GM12891 (cell line): ENCODE measurements around the gene ASAP3.

Source experiments
- DNase-seq: peaks from one replicate; pipeline ENCODE4 v3.0.0; 2011; ENCODE audit warnings: low spot score; ENCODE audit not compliant: insufficient read length
- FAIRE-seq: peaks from 2 replicates; lab custom pipeline; 2011; peaks lifted over from hg19 to GRCh38; lab: Jason Lieb, UNC
- PAX5 ChIP-seq: IDR thresholded peaks from 2 replicates; pipeline ENCODE4 v1.6.1; 2011; ENCODE audit warnings: low read length, moderate library complexity, mild to moderate bottlenecking; ENCODE audit not compliant: insufficient read depth, severe bottlenecking
- POLR2A ChIP-seq: IDR thresholded peaks from 2 replicates; pipeline ENCODE4 v1.6.1; 2011; ENCODE audit warnings: low read depth, low read length, control low read depth
- POLR2AphosphoS5 ChIP-seq: IDR thresholded peaks from 2 replicates; pipeline ENCODE4 v1.6.1; 2011; ENCODE audit warnings: low read depth, low read length, control low read depth
- POU2F2 ChIP-seq: IDR thresholded peaks from 2 replicates; pipeline ENCODE4 v1.6.1; 2011; ENCODE audit warnings: low read depth, mild to moderate bottlenecking, control low read depth, low read length, moderate library complexity
- SPI1 ChIP-seq: IDR thresholded peaks from 2 replicates; pipeline ENCODE4 v1.6.1; 2011; ENCODE audit warnings: low read depth, low read length, control low read depth
- TAF1 ChIP-seq: IDR thresholded peaks from 2 replicates; pipeline ENCODE4 v1.6.1; 2011; ENCODE audit warnings: low read depth, low read length, control low read depth

The ASAP3 gene

GRCh38 chr1:23477359-23478144 is 6.4 kb downstream of the ASAP3 start:
- no peak for TF ChIP-seq POLR2A
- no peak for TF ChIP-seq TAF1
- no peak for TF ChIP-seq SPI1
- no peak for TF ChIP-seq POU2F2
- TF ChIP-seq POLR2AphosphoS5 = no peak
- TF ChIP-seq PAX5 = no peak
- DNase-seq (no peak), FAIRE-seq (no peak)

DNA sequence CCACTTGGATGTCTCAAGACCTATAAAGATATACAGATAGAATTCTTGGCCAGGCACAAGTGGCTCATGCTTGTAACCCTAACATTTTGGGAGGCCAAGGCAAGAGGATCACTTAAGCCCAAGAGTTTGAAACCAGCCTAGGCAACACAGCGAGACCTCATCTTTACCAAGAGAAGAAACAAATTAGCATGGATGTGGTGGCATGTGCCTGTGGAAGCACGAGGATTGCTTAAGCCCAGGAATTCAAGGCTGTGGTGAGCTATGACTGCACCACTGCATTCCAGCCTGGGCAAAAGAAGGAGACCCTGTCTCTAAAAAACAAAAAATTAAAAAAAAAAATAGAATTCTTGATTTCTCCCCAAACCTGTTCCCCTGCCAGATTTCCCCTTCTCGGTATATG is 8.3 kb downstream of the ASAP3 start:
- TF ChIP-seq POLR2AphosphoS5 (no peak), PAX5 (no peak), POU2F2 (no peak), SPI1 (no peak), TAF1 (no peak), POLR2A (no peak)

GRCh38 chr1:23475134-23475628 is 8.8 kb downstream of the ASAP3 start:
- DNase-seq (no peak), FAIRE-seq (no peak)
- no peak for TF ChIP-seq POLR2A
- no peak for TF ChIP-seq TAF1
- no peak for TF ChIP-seq POU2F2
- no peak for TF ChIP-seq PAX5
- TF ChIP-seq POLR2AphosphoS5 = no peak

More for the DNA sequence above, 8.3 kb downstream of the ASAP3 start:
- DNase-seq (no peak), FAIRE-seq (no peak)

- FAIRE-seq = peak; percentile 61
- no peak for DNase-seq
- TF ChIP-seq SPI1 = no peak
- no peak for TF ChIP-seq POU2F2
- TF ChIP-seq TAF1 = no peak
- no peak for TF ChIP-seq POLR2AphosphoS5
- TF ChIP-seq PAX5 = no peak
- TF ChIP-seq POLR2A = no peak
Observed at GRCh38 chr1:23473037-23473800, 10.8 kb downstream of the ASAP3 start.

- FAIRE-seq (no peak), DNase-seq (no peak)
- TF ChIP-seq POU2F2 = no peak
- no peak for TF ChIP-seq POLR2A
- TF ChIP-seq PAX5 = no peak
- TF ChIP-seq TAF1 = no peak
- TF ChIP-seq POLR2AphosphoS5 = no peak
Observed at GRCh38 chr1:23472351-23473036, 11.5 kb downstream of the ASAP3 start.

- TF ChIP-seq PAX5 (no peak), POU2F2 (no peak), SPI1 (no peak), POLR2A (no peak)
- no peak for FAIRE-seq
- no peak for DNase-seq
Observed at GRCh38 chr1:23471473-23472075, 12.4 kb downstream of the ASAP3 start.

GRCh38 chr1:23470282-23471070 is 13.5 kb downstream of the ASAP3 start:
- FAIRE-seq = no peak
- TF ChIP-seq POLR2A (no peak), PAX5 (no peak), SPI1 (no peak), POU2F2 (no peak), TAF1 (no peak), POLR2AphosphoS5 (no peak)
- DNase-seq = no peak

- FAIRE-seq = no peak
- TF ChIP-seq TAF1 (no peak), POLR2A (no peak), POLR2AphosphoS5 (no peak), POU2F2 (no peak), PAX5 (no peak), SPI1 (no peak)
- DNase-seq = no peak
Observed at GRCh38 chr1:23469372-23469982, 14.5 kb downstream of the ASAP3 start.
